HepG2 (cell line): Measurements from ENCODE around the gene ZNF493. TPM values are rescaled to one million over a fixed set of nuclear protein-coding genes. Genes with fewer than 3 reads are reported as not detected.

Source experiments
- ATAC-seq: fragments of 200-7000 bp; cut with Tn5 transposase; 3 replicates; pipeline ENCODE4 v1.9.1; 2020; ENCODE audit warnings: mild to moderate bottlenecking, moderate library complexity
- BruUV-seq: library from RNA; stranded (reverse); fragments of 400-500 nt; replicated peaks from 2 replicates; lab custom pipeline; 2021; lab: Mats Ljungman, UMichigan
- CTCF ChIA-PET: fragments of 300-600 bp; formaldehyde crosslinking; extraction: SDS; loops from one replicate; lab custom pipeline; 2021; ENCODE audit warnings: low total read pairs, inconsistent platforms, low intra/inter-chr PET ratio; lab: Yijun Ruan, JAX
- POLR2A ChIA-PET: fragments of 350-600 bp; sonication (Branson Sonifier 250); formaldehyde crosslinking; loops from one replicate; lab custom pipeline; 2020; ENCODE audit warnings: antibody characterized with exemption, inconsistent platforms; lab: Yijun Ruan, JAX
- DNase-seq: peaks from one replicate; pipeline ENCODE4 v3.0.0-alpha.2; 2015; ENCODE audit warnings: low spot score
- FAIRE-seq: peaks from 3 replicates; lab custom pipeline; 2011; peaks lifted over from hg19 to GRCh38; lab: Jason Lieb, UNC
- H2AFZ ChIP-seq: one replicate; pipeline ENCODE4 v1.6.1; 2011; ENCODE audit warnings: low read length, inconsistent platforms
- H3K27ac ChIP-seq: fragments of 300-600 bp; 3 replicates; pipeline ENCODE4 v1.8.0; 2011; ENCODE audit warnings: mixed run types, mild to moderate bottlenecking, mixed read lengths, low read length, inconsistent platforms; ENCODE audit not compliant: insufficient read depth; ENCODE audit errors: extremely low read length
- H3K27me3 ChIP-seq, 2 experiments: fragments of 200-600 bp in 1 of 2; 2 replicates in 1 of 2; 3 replicates in 1 of 2; pipeline versions ENCODE4 v1.6.0 to v1.8.0; 2011; ENCODE audit warnings: low read length in 2 of 2, mild to moderate bottlenecking in 2 of 2, moderate library complexity in 2 of 2, inconsistent platforms in 1 of 2; ENCODE audit not compliant: insufficient read depth in 2 of 2, control insufficient read depth in 1 of 2
- H3K36me3 ChIP-seq, 2 experiments: fragments of 200-600 bp in 1 of 2; replicated peaks in 1 of 2; 2 replicates in 1 of 2; 3 replicates in 1 of 2; pipeline versions ENCODE4 v1.5.1 to v1.8.0; 2011; ENCODE audit warnings: low read length in 2 of 2, inconsistent platforms in 1 of 2; ENCODE audit not compliant: insufficient read depth in 2 of 2, control insufficient read depth in 1 of 2
- H3K4me1 ChIP-seq: 2 replicates; pipeline ENCODE4 v1.5.1; 2012; ENCODE audit warnings: low read length, inconsistent platforms; ENCODE audit not compliant: insufficient read depth
- H3K4me2 ChIP-seq: 2 replicates; pipeline ENCODE4 v1.6.0; 2011; ENCODE audit warnings: low read depth, low read length, inconsistent platforms
- H3K4me3 ChIP-seq, 3 experiments: fragments of 200-600 bp in 1 of 3; sonication (generic), shearing (Covaris generic) in 1 of 3; replicated peaks in 1 of 3; 2 replicates each; pipeline ENCODE4 v1.5.1; 2011 to 2016; ENCODE audit warnings: low read length in 3 of 3, inconsistent platforms in 2 of 3, low read depth in 2 of 3, mild to moderate bottlenecking in 2 of 3, control low read depth in 1 of 3, mixed read lengths in 1 of 3; ENCODE audit not compliant: insufficient read depth in 1 of 3
- H3K79me2 ChIP-seq: one replicate; pipeline ENCODE4 v1.6.1; 2011; ENCODE audit warnings: low read length, inconsistent platforms; ENCODE audit not compliant: insufficient read depth
- H3K9ac ChIP-seq: 2 replicates; pipeline ENCODE4 v1.6.0; 2011; ENCODE audit warnings: mild to moderate bottlenecking, low read depth, low read length, inconsistent platforms; ENCODE audit not compliant: insufficient read depth
- H3K9me3 ChIP-seq: 2 replicates; pipeline ENCODE4 v1.5.1; 2012; ENCODE audit warnings: mild to moderate bottlenecking, low read length
- H4K20me1 ChIP-seq: 2 replicates; pipeline ENCODE4 v1.6.0; 2011; ENCODE audit warnings: inconsistent platforms, mild to moderate bottlenecking, low read length, moderate library complexity; ENCODE audit not compliant: insufficient read depth
- AGO1 ChIP-seq: fragments of 200-400 bp; formaldehyde crosslinking; IDR thresholded peaks from 2 replicates; pipeline ENCODE4 v1.6.1; 2017; ENCODE audit warnings: mild to moderate bottlenecking, low read depth, low read length, moderate library complexity; ENCODE audit not compliant: poor library complexity, severe bottlenecking
- CBX2 ChIP-seq, 2 experiments: fragments of 200-600 bp in 1 of 2; sonication (generic); formaldehyde crosslinking in 1 of 2; IDR thresholded peaks; 2 replicates each; pipeline versions ENCODE4 v1.7.0 to v1.8.1; 2018 to 2022; ENCODE audit warnings: low read depth in 2 of 2, low read length in 1 of 2, mild to moderate bottlenecking in 1 of 2, missing genetic modification reagents in 1 of 2
- ELF3 ChIP-seq: IDR thresholded peaks from 2 replicates; pipeline ENCODE4 v1.6.1; 2016; ENCODE audit warnings: missing genetic modification reagents, missing compliant biosample characterization
- MED8 ChIP-seq: sonication (generic); formaldehyde crosslinking; IDR thresholded peaks from 2 replicates; pipeline ENCODE4 v1.8.1; 2023; ENCODE audit warnings: mild to moderate bottlenecking, missing genetic modification reagents; ENCODE audit not compliant: insufficient replicate concordance
- PHB2 ChIP-seq: fragments of 450-650 bp; IDR thresholded peaks from 2 replicates; pipeline ENCODE4 v1.6.1; 2018; ENCODE audit not compliant: partially characterized antibody
- TBP ChIP-seq: sonication (generic); formaldehyde crosslinking; IDR thresholded peaks from 2 replicates; pipeline ENCODE4 v1.5.0; 2020; ENCODE audit warnings: missing genetic modification reagents
- ZBTB43 ChIP-seq: sonication (generic); formaldehyde crosslinking; conservative IDR thresholded peaks from 2 replicates; pipeline ENCODE4 v1.4.0; 2020; ENCODE audit warnings: missing genetic modification reagents
- ZFP90 ChIP-seq: sonication (generic); formaldehyde crosslinking; IDR thresholded peaks from 2 replicates; pipeline ENCODE4 v1.8.0; 2022; ENCODE audit warnings: missing genetic modification reagents, mild to moderate bottlenecking, inconsistent platforms, borderline replicate concordance
- ZNF670 ChIP-seq: sonication (generic); formaldehyde crosslinking; IDR thresholded peaks from 2 replicates; pipeline ENCODE4 v1.8.0; 2022; ENCODE audit warnings: mild to moderate bottlenecking, missing genetic modification reagents, borderline replicate concordance
- WGBS: methylation state at CpG from one replicate; pipeline ENCODE4 v1.1.6; 2017; ENCODE audit warnings: low lambda C conversion rate; 5-methylcytosine and 5-hydroxymethylcytosine counted together
- in situ Hi-C: cut with HindIII; loops from 2 replicates; pipeline ENCODE4 v1.10.0; 2017; ENCODE audit warnings: low pct_unique_long_range_greater_than_20kb; ENCODE audit not compliant: extremely low pct_ligation_motif_present
- intact Hi-C: fragments of 100-400 bp; cut with micrococcal nuclease; formaldehyde crosslinking; loops from one replicate; pipeline ENCODE4 v1.10.0; 2022; ENCODE audit not compliant: unreplicated experiment
- polyA plus RNA-seq, 8 experiments: library from polyadenylated mRNA; depleted of rRNA in 3 of 8; stranded (reverse) in 7 of 8; unstranded in 1 of 8; fragments of >200 nt; fragmentation: Illumina TruSeq in 4 of 8; extraction: Trizol in 4 of 8; gene quantifications; 2 replicates each; pipeline versions ENCODE4 v1.2.1 to v1.2.3, GENCODE V29; 2011 to 2016; ENCODE audit warnings: low read depth in 4 of 8, missing spikeins in 1 of 8, mixed read lengths in 1 of 8; ENCODE audit not compliant: insufficient read depth in 1 of 8
- total RNA-seq, 5 experiments: library from RNA; depleted of rRNA; stranded (reverse); fragments of >200 nt; fragmentation: Illumina TruSeq; extraction: Trizol; gene quantifications; 2 replicates each; pipeline ENCODE4 v1.2.3, GENCODE V29; 2016; ENCODE audit warnings: low read depth in 1 of 5

Gene ZNF493
- total and polyA plus RNA-seq, 2 of the 13 experiments (the other 11 are each of a cell fraction or from before 2014, with no cell fraction given) = 6.8 to 9.0 TPM

- H2AFZ ChIP-seq = no peak overlapping the region
- CTCF ChIA-PET = no interaction called here
- H3K4me2 ChIP-seq = no peak overlapping the region
- no peak for ATAC-seq
- POLR2A ChIA-PET = no interaction called here
- no peak overlapping the region for H3K4me3 ChIP-seq
- no peak overlapping the region for H3K9ac ChIP-seq
- H3K9me3 ChIP-seq = peaks cover 90% of the 10 kb centered on the region
- H4K20me1 ChIP-seq = no peaks in the 10 kb centered on the region
- H3K27me3 ChIP-seq = no peaks in the 10 kb centered on the region
- no peak for TF ChIP-seq TBP (CRISPR knock-in tag)
- no peak for TF ChIP-seq ZNF670 (CRISPR knock-in tag)
- no peak for TF ChIP-seq ZFP90 (CRISPR knock-in tag)
- no peak for TF ChIP-seq CBX2 (IDR thresholded peaks at IDR 0.05; ENCODE audit: low read depth, low read length)
- TF ChIP-seq CBX2 (CRISPR knock-in tag; IDR thresholded peaks at IDR 0.05; ENCODE audit: low read depth) = no peak
- no peak for TF ChIP-seq ELF3 (CRISPR knock-in tag)
- no peak for TF ChIP-seq MED8 (CRISPR knock-in tag)
- no peak for TF ChIP-seq AGO1
- TF ChIP-seq PHB2 = no peak
- no peak for TF ChIP-seq ZBTB43 (CRISPR knock-in tag)
- no peaks in the 10 kb centered on the region for H3K36me3 ChIP-seq
- intact Hi-C loops = no loop called here
- no peaks in the 10 kb centered on the region for H3K79me2 ChIP-seq
- in situ Hi-C loops = no loop called here
- FAIRE-seq = no peak
- no peak for DNase-seq
- no TSS peak for BruUV-seq
- H3K4me1 ChIP-seq = no peaks in the 10 kb centered on the region
- no peak overlapping the region for H3K27ac ChIP-seq
- WGBS = 9% methylated on average over 2 of the region's 2 CpGs
These were observed 35.7 kb downstream of the ZNF493 start for GRCh38 chr19:21432590-21432989.
